ENCODE data around the gene PRR4.

The PRR4 gene, protein sequence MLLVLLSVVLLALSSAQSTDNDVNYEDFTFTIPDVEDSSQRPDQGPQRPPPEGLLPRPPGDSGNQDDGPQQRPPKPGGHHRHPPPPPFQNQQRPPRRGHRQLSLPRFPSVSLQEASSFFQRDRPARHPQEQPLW

DNA sequence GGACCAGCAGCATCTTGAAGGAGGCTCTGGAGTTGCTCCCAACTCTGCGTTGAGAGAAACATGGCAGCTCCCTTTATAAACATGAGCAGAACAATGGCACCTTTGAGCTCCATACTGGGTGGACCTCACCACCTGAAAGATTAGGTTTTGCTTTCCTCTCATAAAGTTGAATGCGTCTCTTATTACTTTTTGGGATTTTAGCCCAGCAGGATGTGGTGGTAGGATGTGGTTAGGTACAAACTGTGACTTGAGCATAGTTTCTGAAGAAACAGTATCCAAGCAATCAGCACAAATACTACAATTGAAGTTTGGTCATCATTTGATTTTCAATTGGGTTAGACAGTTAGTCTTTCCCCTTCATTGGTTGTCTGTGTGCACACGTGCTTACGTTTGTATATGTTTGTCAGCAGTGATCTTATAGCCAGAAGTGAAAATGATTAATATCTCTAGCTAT is at the start of gene PRR4:
TSS of gene PRR4 (minus strand) at position 51 of the 454 bp plus-strand sequence. CDS start at position 13, 38 bp downstream.
- no peak for DNase-seq

DNA sequence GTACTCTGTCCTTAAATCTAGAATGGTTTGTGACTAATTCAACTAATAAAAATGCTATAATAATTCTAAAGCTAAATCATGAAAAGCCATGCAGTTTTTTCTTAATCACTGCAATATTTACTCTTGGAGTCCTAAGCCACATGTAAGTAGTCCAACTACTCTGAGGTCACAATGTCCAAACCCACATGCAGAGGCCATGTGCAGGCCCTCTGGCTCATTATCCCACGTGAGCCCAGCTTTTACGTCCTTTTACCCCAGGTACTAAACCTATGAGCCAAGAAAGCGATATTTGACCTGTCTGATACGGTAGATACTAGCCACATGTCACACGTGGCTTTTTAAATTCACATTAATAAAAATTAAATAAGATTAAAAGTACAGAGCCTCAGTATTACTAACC is 47.6 kb upstream of the PRR4 start:
- no peak for DNase-seq

DNA sequence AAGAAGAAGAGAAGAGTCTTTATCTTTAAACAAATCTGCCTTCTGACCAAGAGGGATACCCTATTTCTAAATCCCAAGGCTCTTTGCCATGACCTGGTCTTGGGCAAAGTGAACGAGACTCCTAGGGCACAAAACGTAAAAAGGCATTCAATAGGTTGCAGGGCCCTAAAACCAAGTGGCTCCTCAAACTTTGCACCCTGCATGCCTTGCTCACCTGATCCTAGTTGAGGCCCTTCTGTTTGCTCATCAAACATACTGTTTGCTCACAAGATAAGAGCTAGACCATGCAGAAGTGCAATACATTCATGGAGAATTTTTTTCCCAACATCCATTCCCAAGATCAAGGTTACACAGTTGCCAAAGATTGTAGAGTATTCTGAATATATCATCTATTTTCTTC is 42.7 kb upstream of the PRR4 start:
- no peak for DNase-seq

DNA sequence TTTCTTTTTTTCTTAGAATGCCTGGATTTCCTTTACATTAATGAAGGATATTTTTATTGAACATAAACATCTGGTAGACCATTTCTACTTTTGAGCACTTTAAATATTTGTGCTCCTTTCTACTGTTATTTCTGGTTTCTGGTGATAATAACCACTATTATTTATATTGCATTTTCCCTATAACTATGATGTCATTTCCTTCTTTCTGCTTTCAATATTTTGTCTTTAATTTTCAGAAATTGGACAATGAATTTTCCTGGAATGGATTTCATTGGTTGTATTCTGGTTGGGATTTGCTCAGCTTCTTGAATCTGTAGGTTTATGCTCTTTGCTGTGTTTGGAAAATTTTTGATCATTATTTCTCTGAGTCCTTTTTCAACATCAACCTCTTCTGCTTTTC is 40.0 kb upstream of the PRR4 start:
- no peak for DNase-seq

DNA sequence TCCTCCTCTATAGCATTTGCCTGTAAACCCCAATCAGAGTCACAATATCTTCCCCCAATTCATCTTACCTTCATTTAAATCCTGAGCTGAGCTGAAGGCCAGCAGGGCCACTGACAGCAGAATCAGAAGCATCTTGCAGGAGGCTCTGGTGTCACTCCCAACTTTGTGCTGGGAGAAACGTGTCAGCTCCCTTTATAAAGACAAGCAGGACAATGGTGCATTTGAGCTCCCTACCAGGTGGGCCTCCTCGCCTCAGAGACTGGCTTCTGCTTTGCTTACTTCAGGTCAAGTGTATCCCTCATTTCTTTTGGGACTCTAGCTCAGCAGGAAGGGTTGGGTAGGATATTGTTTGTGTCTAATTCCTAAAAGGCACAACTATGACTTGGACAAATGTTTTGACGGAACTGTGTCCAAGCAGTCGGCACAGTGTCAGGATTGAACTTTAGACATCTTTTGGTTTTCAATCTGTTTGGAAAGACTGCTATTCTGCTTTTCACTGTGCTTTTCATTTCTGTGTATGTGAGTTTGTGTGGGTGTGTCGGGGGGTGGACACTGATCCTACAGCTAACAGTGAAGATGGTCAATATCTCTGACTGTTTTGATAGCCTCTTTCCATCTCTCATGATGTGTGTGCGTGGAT is 34.9 kb upstream of the PRR4 start, which contains the start of gene PRH1:
TSS of gene PRH1 (minus strand) at position 170 of the 640 bp plus-strand sequence. CDS start at position 132, 38 bp downstream.
- no peak for DNase-seq

DNA sequence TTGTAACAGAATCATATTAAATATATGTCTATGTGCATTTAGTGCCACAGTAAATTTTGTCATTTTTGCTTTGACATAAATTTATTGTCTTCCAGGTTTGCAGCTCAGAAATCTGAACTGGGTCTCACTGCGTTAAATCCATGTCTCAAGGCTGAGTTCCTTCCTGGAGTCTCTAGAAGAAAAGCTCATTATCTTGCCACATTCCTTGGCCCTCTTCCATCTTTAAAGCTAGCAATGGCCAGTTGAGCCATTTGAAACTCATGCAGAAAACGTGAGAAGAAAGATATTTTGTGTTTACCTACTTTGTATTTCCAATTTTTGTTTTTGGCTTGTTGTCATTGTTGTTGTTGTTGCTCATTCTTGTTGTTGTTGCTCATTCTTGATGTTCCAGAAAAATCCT is 24.1 kb upstream of the PRR4 start:
- DNase-seq: no peak

DNA sequence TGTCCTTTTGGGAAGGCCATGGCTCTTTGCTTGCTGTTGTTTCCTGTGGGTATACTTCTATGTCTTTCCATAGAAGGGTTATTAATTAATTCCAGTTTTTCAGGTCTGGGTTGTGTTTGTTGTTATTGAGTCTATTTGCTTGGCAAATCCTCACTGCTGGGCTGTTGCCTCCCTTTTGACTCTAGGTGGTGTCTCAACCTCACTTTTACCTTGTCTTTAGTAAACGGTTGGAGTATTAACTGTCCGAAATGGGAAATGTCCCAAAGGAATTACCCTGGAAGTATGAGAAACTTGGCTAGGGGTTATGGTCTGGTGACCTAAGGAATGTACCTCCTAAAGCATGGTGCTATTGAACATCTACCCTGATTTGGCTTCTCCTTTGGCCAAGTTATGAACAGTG is 18.1 kb upstream of the PRR4 start:
- no peak for DNase-seq

DNA sequence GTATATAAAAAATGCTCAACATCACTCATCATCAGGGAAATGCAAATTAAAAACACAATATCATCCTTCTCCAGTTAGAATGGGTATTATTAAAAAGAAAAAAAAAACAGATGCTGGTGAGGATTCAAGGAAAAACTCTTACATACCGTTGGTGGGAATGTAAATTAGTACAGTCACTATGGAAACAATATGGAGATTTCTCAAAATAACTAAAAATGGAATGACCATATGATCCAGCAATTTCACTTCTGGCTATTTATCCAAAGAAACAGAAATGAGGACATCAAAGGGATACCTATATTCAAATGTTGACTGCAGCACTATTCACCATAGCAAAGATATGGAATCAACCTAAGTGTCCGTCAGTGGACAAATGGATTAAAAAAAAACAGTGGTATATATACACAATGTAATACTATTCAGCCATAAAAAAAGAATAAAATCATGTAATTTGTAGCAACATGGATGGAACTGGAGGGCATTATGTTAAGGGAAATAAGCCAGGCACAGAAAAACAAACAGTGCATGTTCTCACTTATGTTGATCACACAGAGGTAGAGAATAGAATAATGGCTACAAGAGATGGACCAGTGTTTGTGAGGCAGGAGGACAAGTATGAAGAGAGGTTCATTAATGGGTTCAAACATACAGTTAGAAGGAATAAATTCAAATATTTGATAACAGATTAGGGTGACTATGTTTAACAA is 14.4 kb upstream of the PRR4 start:
- DNase-seq: no peak

DNA sequence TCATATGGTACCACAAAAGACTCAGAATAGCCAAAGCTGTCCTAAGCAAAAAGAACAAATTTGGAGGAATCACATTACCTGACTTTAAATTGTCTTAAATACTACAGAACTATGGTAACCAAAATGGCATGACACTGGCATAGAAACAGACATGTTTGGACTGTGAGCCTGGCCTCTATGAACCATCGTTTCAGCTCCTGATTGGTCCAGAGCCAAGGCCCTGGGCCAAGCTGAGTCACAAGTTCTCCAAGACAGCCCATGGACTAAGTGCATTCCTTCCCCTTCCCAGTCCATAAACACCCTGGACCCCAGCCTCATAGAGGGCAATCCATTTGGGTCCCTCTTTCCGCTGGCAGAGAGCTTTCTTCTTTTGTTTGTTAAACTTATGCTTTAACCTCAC is 12.1 kb upstream of the PRR4 start:
- DNase-seq: no peak

DNA sequence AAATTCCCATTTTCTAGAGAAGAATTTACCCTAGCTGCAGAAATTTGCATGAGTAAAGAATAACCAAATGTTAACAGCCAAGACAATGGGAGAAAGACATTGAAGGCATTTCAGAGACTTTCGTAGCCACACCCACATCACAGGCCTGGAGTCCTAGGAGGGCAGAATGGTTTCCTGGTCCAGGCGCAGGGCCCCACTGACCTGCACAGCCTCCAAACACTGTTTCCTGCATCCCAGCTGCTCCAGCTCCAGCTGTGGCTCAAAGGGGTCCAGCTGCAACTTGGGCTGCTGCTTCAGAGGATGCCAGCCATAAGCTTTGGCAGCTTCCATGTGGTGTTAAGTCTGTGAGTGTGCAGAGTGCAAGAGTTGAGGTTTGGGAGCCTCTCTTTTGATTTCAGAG is 6.5 kb upstream of the PRR4 start:
- DNase-seq: no peak

DNA sequence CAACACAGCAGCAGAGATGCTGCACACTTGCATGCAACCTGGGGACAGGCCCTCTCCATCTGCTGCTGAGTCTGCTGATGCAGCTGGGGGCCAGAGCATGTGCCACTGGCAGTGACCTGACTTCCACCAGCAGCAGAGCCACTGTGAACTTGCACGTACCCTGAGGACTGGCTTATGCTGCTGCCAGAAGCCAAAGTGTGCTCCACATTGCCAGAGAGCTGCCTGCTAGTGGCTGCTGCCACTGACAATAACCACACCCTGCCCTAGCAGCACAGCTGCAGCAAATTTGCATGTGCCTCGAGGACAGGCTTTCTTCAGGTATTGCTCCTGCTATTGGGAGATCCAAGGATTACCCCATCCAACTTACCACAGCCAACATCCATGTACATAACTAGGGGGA is 4.5 kb upstream of the PRR4 start:
- DNase-seq: no peak

DNA sequence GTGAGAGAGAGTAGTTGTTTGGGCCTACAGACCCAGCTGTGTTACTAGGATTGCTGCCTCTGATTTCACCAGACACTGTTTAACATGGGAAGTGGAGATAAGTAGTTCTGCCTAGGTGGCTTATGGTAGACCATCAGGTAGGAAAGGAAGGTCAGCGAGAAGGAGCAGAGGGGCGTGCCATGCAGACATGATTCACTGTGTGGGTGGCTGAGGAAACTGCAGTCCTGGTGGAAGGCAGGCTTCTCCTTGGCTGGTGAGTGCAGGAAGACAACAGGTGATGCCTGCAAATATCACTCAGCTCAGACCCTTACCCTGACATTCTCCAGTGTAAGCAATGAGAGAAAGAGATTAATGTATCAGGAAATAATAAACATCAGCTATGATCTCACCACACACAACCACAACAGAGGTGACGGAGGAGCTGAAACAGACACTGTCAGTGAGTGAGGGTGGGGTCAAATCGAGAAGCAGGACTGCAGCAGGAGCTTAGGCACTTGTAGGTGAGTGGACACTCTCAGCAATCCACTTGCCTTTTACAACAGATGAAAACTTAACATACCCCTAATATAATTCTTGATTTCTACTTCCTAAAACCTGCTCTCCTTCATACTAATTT is 2.1 kb upstream of the PRR4 start:
- DNase-seq: no peak

DNA sequence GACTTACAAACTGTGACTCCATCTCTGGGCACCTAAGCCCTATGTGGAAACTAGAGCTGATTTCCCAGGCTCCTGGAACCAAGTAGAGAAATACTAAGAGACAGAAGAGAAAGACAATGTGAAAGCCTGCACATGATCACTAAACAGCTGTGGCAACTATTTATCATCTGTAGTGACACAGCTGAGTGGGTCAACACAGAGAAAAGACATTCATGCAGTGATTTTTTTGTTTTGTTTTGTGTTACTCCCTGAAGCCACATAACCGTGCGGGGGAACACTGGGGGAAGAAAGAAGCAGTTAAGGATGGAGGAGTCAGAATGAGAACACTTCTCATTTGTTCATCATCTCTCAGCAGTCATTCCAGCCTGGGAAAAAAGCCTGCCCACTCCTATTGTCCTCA is 1.5 kb downstream of the PRR4 start:
- no peak for DNase-seq

DNA sequence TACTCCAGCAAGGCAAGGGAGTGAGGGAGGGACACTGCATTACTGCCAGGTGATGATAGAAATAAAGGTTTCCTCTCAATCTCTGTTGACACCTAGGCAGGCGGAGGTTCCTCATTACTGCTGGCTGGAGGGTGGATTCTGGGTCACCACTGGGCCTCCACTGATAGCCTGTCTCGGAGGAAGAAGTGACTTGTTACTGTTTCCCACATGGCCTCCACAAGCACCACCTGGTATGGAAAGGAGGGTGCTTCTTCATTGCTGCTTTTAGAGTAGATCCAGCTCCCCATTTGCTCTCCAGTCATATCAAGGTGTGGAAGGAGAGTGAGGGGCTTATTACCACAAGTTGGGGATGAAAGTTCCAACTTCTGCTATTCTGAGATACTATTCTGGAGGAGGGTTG is 6.4 kb downstream of the PRR4 start:
- no peak for DNase-seq

DNA sequence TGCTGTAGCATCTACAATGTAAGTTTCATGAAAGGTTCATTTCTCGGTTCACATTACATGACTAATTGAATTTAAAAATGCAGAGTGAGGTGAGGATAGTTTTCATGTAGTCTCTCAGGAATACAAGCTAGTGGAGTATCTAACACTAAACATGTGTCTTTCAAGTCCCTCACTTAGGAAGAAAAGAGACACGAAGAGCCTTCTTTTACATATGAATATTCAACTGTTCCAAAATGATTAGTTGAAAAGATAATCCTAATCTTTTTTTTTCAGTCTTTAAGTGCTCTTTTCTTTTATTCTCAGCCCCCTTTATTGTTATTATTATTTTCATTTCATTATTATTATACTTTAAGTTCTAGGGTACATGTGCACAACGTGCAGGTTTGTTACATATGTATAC is 10.8 kb downstream of the PRR4 start:
- no peak for DNase-seq

DNA sequence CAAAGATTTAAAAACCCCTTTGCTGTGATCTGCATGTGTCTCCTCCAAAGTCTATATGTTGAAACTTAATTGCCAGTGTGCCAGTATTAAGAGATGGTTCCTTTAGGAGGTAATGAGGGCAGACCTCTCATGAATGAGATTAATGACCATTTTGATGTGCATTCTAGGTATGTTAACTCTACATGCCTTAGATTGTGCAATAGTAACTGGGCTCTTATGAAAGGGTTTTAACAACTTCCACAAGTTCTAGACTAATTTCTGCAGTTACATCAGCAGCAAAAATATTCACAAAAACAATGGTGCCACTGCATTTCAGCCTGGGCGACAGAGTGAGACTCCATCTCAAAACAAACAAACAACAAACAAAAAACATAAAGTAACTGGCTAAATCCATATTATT is 19.3 kb downstream of the PRR4 start:
- no peak for DNase-seq

DNA sequence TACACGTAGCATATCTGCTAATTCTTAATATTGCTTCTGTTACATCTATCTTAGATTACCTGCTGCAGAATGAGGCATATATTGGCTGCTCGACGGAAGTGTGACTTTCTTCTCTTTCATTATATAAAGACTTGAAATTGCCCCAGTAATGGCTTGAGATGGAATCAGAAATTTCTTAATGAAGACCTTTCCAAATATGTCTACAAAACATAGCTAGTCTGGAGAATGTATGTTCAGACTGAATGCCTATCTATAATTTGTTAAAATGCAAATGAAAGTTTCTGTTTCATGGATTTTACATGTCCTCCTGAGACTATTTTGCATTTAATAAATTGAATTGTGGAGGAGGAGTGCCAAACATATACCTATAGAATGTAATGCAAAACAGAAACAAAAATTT is 23.0 kb downstream of the PRR4 start, which contains the start of gene TAS2R10:
TSS of gene TAS2R10 (minus strand) at position 101 of the 400 bp plus-strand sequence. CDS start at position 12, 89 bp downstream.
- DNase-seq: no peak

DNA sequence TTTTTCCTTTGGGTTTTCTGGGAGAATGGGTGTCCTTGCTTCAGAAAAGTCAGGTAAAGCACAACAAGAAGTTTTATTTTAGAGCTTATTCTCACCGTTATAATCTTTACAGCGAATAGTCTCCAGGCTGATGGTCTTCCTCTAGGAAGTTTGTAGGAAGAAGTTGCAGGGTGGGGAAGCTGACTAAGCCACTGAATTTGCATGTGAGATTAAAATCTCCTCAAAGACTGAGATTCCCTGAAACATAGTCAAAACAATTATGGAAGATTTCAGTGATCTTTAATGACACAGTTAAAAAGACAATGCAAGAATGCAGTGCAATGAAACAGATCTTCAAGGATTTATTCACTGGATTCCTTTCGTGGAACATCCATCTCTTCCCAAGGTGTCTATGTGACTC is 24.3 kb downstream of the PRR4 start:
- no peak for DNase-seq

DNA sequence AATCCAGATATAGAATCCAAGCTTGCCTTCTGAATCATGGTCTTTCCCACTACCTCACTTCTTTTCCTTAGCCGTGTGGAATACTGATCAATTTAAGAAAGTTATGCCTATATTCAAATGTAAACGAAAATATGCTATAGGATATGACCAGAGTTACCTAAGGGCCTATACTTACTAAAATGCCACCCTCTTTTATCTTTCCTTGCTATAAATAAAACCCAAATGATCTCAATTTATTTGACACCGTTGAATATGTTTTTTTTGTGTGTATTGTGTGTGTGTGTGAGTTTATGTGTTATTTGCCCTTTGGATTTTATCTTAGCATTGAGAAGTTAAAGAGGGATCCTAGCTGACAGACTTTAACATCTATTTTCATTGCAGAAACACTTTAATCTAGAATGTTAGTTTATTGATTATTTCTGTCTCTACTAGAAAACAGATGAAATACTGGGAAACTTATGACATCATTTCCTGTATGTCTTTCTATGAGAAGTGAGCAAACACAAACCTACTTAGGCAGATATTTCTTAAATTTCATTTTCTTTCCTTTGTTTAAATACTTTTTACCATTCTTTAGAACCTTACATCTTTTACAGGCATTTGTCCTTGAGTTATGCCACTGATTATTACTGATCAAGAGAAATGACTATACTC is 37.3 kb downstream of the PRR4 start:
- DNase-seq: no peak

DNA sequence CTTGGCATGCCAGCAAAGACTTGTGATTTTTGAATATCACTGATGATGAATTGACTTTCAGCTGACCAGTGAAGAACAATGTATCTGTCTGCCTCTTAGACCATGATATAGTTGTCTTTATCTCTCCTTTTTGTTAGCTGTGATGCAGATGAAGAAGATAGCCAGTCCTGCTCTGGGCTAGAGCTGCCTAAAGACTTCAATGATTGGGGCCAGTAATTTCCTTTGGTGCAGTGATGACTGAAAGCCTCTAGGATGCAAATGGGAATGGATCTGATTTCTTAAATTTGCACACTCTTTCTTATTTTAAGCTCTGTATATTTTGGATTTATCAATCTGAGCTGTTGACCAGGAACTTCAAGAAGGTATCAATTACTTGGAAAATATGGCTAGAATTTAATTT is 39.2 kb downstream of the PRR4 start, which contains the start of gene TAS2R9:
TSS of gene TAS2R9 (minus strand) at position 101 of the 400 bp plus-strand sequence. CDS start at position 8, 93 bp downstream.
- DNase-seq: no peak

DNA sequence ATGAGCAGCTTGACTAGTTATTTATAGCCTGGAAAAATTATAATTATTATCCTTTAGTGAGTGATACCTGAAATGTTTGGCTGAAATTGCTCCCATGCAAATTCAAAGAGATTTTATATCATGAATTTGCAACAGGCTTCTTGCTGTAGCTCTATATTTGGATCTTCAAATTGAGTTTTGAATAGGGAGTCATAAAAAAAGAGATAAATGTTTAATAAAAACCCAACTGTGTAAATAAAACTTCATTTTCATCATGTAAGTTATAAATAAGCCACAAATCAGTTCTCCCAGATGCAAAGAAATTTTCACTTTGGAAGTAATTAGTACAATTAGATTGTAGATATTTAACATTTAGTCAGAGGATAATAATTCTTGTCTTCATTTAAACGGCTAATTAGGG is 42.1 kb downstream of the PRR4 start, which contains the start of gene TAS2R8:
TSS of gene TAS2R8 (minus strand) at position 101 of the 400 bp plus-strand sequence. CDS start 306 bp downstream, outside the sequence.
- no peak for DNase-seq

DNA sequence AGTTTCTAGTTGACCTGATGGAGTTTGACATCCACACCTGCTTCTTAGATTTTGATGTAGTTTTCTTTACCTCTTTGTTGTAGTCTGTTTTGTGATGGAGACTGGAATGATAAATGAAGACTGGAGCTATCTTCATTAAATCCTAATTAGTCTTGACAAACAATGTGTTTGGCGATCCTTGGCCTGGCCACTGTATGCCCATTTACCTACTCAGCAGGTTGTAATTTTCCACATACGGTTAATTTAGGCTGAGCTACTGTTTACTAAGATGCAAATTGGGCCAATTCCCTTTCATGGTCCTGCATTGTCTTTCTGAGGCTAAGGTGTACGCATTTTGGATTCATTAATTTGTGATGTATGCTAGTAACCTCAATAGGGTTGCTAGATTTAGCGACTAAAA is 46.7 kb downstream of the PRR4 start, which contains the start of gene TAS2R7:
TSS of gene TAS2R7 (minus strand) at position 41 of the 400 bp plus-strand sequence. CDS start 57 bp downstream, outside the sequence.
- no peak for DNase-seq

DNA sequence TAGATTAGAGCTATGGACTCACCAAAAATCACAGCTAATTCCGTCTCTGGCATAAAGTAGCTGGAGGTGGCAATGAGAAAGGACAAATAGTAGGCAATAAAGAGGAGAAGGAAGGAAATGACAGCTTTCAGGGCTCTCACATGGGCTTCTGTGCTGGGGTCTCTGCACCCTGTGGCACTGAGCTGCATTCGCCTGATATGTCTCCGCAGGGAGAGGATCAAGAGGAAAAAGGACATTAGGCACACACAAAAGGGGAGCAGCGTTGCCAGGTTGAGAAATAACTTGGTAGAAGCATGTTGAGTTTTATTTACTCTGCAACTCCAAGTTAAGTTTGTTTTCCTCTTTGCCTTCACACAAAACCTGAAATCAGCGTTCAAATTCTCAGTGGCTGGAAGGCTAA is 47.5 kb downstream of the PRR4 start:
- no peak for DNase-seq

Measured in inflammatory macrophage treated with lipopolysaccharide for 4 hours (primary cell).